Gastroesophageal sphincter (tissue), 3 donors: Measurements from ENCODE around the gene ANK3.

ENCODE experiments used
- CTCF ChIP-seq, 4 experiments: fragments of 200-600 bp in 2 of 4; fragments of 450-650 bp in 2 of 4; sonication (generic) in 1 of 4; IDR thresholded peaks; one replicate each; pipeline ENCODE4 v1.5.1; 2017 to 2019; ENCODE audit warnings: antibody characterized with exemption in 4 of 4, mild to moderate bottlenecking in 2 of 4, moderate library complexity in 2 of 4
- POLR2A ChIP-seq, 2 donors: fragments of 450-650 bp; IDR thresholded peaks; one replicate each; pipeline ENCODE4 v1.6.1; 2017; ENCODE audit warnings: antibody characterized with exemption in 2 of 2, mild to moderate bottlenecking in 2 of 2, moderate library complexity in 1 of 2
- POLR2AphosphoS5 ChIP-seq: sonication (generic); formaldehyde crosslinking; IDR thresholded peaks from one replicate; pipeline ENCODE4 v1.6.1; 2017; ENCODE audit warnings: antibody characterized with exemption

GRCh38 chr10:60334991-60335390, 54.7 kb downstream of the ANK3 start:
- TF ChIP-seq CTCF (IDR thresholded peaks at IDR 0.05) (no peak), POLR2AphosphoS5 (no peak), POLR2A (IDR thresholded peaks at IDR 0.05) (no peak)
